Activated CD4-positive, alpha-beta T cell treated with anti-CD3 and anti-CD28 coated beads for 1 hour (primary cell): ENCODE results near the gene BBS5.
"Not testable (repeated sequence)": the region's sequence is repeated elsewhere in the genome, so short reads cannot be mapped to it uniquely, and the experiment has no call there.

Experiments used
- DNase-seq: peaks from one replicate; pipeline ENCODE4 v3.0.0-alpha.2; 2020

Gene BBS5

GRCh38 chr2:169479257-169480078 lies at the start of gene BBS5:
TSS of gene BBS5 (plus strand) at chr2:169479494. CDS start at chr2:169479554, 60 bp downstream.
- peak; percentile 61 for DNase-seq

- not testable (repeated sequence) for DNase-seq
These were observed 47.5 kb upstream of the BBS5 start for GRCh38 chr2:169431772-169432171.

GRCh38 chr2:169434236-169434635 lies 45.1 kb upstream of the BBS5 start:
- not testable (repeated sequence) for DNase-seq

- no peak for DNase-seq
These were observed 40.7 kb upstream of the BBS5 start for GRCh38 chr2:169438466-169439072.

GRCh38 chr2:169439900-169440299 lies 39.4 kb upstream of the BBS5 start:
- DNase-seq: no peak

- DNase-seq: no peak
These were observed 32.8 kb upstream of the BBS5 start for GRCh38 chr2:169446452-169446851.

GRCh38 chr2:169448316-169448715 lies 31.0 kb upstream of the BBS5 start:
- DNase-seq: no peak

- no peak for DNase-seq
These were observed 30.4 kb upstream of the BBS5 start for GRCh38 chr2:169448865-169449264.

GRCh38 chr2:169452080-169452479 lies 27.2 kb upstream of the BBS5 start:
- no peak for DNase-seq

- DNase-seq: not testable (repeated sequence)
These were observed 26.2 kb upstream of the BBS5 start for GRCh38 chr2:169453044-169453443.

- no peak for DNase-seq
These were observed 18.2 kb upstream of the BBS5 start for GRCh38 chr2:169461143-169461542.

GRCh38 chr2:169462896-169463695 lies 16.2 kb upstream of the BBS5 start:
- no peak for DNase-seq

GRCh38 chr2:169464466-169464865 lies 14.8 kb upstream of the BBS5 start:
- DNase-seq: no peak

GRCh38 chr2:169464882-169465281 lies 14.4 kb upstream of the BBS5 start:
- DNase-seq: no peak

- DNase-seq: no peak
These were observed 10.5 kb upstream of the BBS5 start for GRCh38 chr2:169468841-169469240.

GRCh38 chr2:169469952-169470572 lies 9.2 kb upstream of the BBS5 start:
- DNase-seq: no peak

GRCh38 chr2:169472249-169472648 lies 7.0 kb upstream of the BBS5 start:
- DNase-seq: no peak

GRCh38 chr2:169476459-169476858 lies 2.8 kb upstream of the BBS5 start:
- no peak for DNase-seq

GRCh38 chr2:169478339-169478738 lies 955 bp upstream of the BBS5 start:
- DNase-seq: no peak

- no peak for DNase-seq
These were observed 493 bp upstream of the BBS5 start for GRCh38 chr2:169478745-169479256.

GRCh38 chr2:169480079-169480465 lies 778 bp downstream of the BBS5 start:
- DNase-seq: no peak

- no peak for DNase-seq
These were observed 6.4 kb downstream of the BBS5 start for GRCh38 chr2:169485650-169486138.

GRCh38 chr2:169486487-169486886 lies 7.2 kb downstream of the BBS5 start:
- no peak for DNase-seq
